T47D (cell line): Measurements from ENCODE around the gene AMT.

Experiments used
- DNase-seq, 2 experiments: peaks; one replicate each; pipeline versions ENCODE4 v3.0.0 to v3.0.0-alpha.2; 2011 to 2012; ENCODE audit warnings: low read depth in 1 of 2, low spot score in 1 of 2
- JUND ChIP-seq: IDR thresholded peaks from 2 replicates; pipeline ENCODE4 v1.6.1; 2012; ENCODE audit warnings: low read depth
- in situ Hi-C: cut with HindIII; loops from 2 replicates; pipeline ENCODE4 v1.10.0; 2016; ENCODE audit warnings: low sequenced_read_pairs, low pct_unique_long_range_greater_than_20kb

Gene AMT, protein sequence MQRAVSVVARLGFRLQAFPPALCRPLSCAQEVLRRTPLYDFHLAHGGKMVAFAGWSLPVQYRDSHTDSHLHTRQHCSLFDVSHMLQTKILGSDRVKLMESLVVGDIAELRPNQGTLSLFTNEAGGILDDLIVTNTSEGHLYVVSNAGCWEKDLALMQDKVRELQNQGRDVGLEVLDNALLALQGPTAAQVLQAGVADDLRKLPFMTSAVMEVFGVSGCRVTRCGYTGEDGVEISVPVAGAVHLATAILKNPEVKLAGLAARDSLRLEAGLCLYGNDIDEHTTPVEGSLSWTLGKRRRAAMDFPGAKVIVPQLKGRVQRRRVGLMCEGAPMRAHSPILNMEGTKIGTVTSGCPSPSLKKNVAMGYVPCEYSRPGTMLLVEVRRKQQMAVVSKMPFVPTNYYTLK

DNA sequence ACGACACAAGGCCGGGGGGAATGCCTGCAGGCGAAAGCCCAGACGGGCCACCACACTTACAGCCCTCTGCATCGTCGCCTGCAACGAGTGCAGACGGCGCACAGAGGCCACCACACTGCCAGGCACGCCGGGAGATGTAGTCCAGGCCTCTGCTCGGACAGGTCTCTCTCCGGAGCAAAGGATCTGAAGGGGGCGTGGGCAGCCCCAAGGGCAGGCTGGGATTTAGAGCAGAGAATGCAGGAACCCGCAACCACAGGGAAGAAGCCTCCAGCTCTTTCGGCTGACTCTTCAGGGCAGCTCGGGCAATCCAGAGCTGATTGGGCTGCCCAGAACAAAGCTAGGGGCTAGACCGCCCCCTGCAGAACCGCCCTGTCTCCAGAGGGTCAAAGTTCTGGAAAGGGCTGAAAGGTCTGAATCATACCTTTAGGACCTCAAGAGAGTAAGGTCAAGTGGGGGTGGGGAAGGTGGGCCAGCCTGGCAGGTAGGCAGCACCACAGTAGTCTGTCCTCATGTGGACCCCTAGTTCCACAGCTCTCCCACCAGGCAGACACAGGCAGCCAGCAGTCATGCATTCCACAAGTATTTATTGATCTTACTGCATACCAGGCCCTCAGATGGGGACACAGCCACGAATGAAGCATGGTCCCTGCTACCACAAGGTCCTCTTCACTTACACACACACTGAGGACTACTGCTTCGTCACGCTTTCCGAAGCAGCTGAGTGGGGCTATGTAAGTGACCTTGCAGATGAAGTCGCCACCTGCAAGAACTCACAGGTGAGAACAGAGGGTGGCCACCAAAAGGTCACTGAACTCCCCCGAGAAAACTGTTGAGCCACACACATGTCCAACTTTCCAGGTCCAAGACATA, at the start of gene AMT:
AMT (minus strand) TSS at position 95 of the 870 bp plus-strand sequence; CDS start at position 72, 23 bp downstream.
- no peak for DNase-seq
- in situ Hi-C loops, result no loop called here
- TF ChIP-seq JUND, result no peak

DNA sequence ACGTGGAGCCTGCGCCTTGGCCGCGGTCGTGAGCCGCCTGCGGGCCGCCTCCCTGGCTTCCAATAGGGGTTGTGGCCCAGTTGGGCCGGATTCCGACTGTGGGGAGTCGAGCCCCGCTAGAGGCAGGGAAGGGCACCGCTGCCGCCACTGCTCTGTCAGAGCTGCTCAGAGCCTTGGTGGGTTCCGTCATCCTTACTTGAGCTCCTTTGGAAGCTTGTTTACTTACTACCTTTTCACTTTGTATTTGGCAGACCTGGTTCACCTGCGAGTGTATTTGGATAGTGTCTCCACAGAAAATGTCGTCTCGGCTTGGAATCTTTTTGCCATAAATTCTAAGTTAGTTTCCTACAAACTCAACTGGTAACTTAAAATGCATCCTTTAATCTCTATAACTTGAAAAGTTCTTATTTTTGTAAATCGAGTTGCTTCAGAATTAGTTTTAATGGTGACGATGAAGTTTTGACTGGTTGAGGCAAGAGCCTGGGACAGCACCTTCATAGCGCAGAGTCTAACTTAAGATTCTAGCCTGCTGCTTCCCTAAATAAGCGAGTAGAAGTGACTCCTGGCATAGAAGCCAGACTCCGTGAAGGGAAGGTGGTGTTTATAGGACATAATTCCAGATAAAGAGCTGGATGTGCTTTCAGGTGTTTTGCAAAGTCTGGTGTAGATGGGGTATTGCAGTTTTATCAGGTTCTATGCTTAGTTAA, 48.6 kb upstream of the AMT start:
- DNase-seq, result no peak
- in situ Hi-C loops, result no loop called here
- TF ChIP-seq JUND, result no peak

- DNase-seq, result peak; percentile 84 to 97
- TF ChIP-seq JUND, result no peak
- in situ Hi-C loops, result no loop called here
Observed at GRCh38 chr3:49469936-49470713, 47.9 kb upstream of the AMT start, which contains the start of gene DAG1. Gene DAG1 (plus strand): TSS chr3:49470267. CDS start chr3:49510535, 40,268 bp downstream.

- TF ChIP-seq JUND, result no peak
- in situ Hi-C loops, result no loop called here
- peak; percentile 26 to 91 for DNase-seq
Observed at GRCh38 chr3:49469037-49469935, 47.0 kb upstream of the AMT start.

- in situ Hi-C loops, result no loop called here
- TF ChIP-seq JUND, result no peak
- DNase-seq, result no peak
Observed at GRCh38 chr3:49466085-49466484, 43.8 kb upstream of the AMT start.

GRCh38 chr3:49465270-49466034, 43.2 kb upstream of the AMT start:
- in situ Hi-C loops, result no loop called here
- no peak for TF ChIP-seq JUND
- no peak for DNase-seq

DNA sequence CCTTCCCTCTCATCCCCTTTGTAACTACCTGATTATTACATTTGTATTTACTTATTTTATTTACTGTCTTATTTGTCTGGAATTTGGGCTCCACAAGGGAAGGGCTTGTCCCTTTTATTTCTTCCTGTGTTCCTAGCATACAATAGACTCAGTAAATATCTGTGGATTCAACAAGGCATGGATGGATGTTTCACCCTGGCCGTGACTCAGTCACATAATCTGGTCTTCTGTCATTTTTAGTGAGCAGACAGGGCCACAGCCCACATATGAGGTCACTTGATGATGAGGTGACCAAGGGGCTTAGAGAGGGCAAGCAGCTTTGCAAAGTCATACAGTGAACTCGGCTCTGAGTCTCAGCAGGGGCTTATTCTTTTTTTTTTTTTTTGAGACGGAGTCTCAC, 39.9 kb upstream of the AMT start:
- no peak for TF ChIP-seq JUND
- peak in 1 of 2 experiments; percentile 50 for DNase-seq

DNA sequence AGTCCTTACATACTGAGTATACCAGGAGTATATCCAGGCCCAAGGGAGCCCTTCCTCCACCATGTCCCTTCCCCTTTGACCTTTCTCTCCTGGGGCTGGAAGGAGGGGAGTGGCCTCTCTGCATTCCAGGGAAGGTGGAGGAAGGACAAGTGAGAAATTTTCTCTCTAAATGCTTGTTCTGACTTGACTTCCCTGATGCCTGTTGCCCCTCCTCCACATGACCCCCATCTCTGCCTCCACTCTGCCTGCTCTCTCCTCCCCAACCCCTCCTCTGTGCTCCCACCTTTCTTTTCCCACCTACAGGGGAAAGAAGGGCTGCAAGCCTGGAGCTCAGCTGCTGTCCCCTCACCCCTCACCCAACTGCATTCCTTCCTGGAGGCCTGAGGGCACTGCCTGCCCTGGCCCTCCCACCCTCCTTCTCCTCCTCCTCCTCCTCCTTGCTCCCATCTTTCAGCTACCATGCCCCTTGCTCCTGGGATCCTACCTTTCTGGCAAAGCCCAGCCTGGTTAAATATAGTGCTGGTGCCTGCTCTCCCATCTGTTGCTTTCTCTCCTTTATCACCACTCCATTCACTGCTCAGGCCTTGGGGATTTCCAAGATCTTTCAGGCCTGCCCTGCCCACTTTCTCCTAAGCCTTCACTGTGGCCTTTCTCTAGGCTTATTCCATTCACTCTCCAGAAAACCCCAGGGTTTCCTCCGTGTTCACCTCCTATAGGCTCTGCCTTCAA, 39.3 kb upstream of the AMT start:
- DNase-seq, result peak; percentile 28 to 90
- TF ChIP-seq JUND, result no peak
- in situ Hi-C loops, result no loop called here

More for the DNA sequence above, 39.9 kb upstream of the AMT start:
- in situ Hi-C loops, result no loop called here

- no peak for TF ChIP-seq JUND
- in situ Hi-C loops, result no loop called here
- DNase-seq, result no peak
Observed at GRCh38 chr3:49460956-49461355, 38.7 kb upstream of the AMT start.
